ENCODE data around the gene KRTAP4-8.

DNA sequence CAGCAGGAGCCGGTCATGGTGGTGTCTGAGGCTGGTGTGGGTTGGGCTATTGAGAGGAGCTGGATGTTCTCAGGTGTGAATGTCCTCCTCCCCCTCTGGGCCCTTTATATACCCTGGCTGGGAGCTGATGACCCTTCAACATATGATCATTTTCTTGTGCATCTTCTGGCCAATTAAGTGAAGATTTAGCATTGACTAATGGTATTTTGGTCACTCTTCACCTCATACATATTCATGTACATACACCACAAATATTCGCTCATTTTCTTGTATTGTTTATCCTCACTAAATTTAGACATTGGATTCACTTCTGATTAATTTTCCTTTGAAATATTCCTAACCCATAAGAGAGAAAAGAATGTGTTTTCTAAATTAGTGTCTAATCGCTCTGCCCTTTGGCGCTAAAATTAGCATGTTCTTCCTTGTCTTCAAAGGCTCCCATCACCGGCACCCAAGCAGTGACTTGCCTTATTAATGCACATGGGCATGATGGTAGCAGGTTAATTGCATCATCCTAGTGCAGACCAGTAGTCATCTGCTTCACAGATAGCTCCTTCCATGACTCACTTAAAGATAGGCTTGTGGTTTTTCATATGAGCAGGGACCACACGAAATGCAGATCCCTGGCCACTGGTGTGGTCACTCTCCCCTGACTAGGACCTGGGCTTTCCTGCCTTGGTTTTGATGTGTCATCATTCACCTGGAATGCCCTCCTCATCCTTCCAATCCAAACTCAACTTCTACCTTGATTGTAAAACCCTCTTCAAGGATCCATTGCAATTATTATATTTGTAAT is 31.9 kb downstream of the KRTAP4-8 start, which contains the start of gene KRTAP2-4:
- TF ChIP-seq POLR2AphosphoS5 (IDR thresholded peaks at IDR 0.05; ENCODE audit: insufficient read depth in 1 of 2, low read depth in 1 of 2), result no peak
- TF ChIP-seq, protein P1, sequence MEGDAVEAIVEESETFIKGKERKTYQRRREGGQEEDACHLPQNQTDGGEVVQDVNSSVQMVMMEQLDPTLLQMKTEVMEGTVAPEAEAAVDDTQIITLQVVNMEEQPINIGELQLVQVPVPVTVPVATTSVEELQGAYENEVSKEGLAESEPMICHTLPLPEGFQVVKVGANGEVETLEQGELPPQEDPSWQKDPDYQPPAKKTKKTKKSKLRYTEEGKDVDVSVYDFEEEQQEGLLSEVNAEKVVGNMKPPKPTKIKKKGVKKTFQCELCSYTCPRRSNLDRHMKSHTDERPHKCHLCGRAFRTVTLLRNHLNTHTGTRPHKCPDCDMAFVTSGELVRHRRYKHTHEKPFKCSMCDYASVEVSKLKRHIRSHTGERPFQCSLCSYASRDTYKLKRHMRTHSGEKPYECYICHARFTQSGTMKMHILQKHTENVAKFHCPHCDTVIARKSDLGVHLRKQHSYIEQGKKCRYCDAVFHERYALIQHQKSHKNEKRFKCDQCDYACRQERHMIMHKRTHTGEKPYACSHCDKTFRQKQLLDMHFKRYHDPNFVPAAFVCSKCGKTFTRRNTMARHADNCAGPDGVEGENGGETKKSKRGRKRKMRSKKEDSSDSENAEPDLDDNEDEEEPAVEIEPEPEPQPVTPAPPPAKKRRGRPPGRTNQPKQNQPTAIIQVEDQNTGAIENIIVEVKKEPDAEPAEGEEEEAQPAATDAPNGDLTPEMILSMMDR (IDR thresholded peaks at IDR 0.05), result no peak
- TF ChIP-seq POLR2A (IDR thresholded peaks at IDR 0.05), result no peak
